H1 (cell line): ENCODE data around the gene POU2F1. TPM values are rescaled to one million over a fixed set of nuclear protein-coding genes. Genes with fewer than 3 reads are reported as not detected.

Experiments used
- CHD7 ChIP-seq: fragments of 300-600 bp; sonication (generic); IDR thresholded peaks from 2 replicates; pipeline ENCODE4 v1.7.1; 2012; ENCODE audit warnings: low read length, moderate library complexity, mild to moderate bottlenecking, inconsistent platforms; ENCODE audit not compliant: insufficient replicate concordance
- CTBP2 ChIP-seq: IDR thresholded peaks from 2 replicates; pipeline ENCODE4 v1.7.0; 2011; ENCODE audit warnings: borderline replicate concordance, mild to moderate bottlenecking, moderate library complexity, mixed read lengths, low read length; ENCODE audit not compliant: insufficient read depth, insufficient read length
- polyA plus RNA-seq, 7 experiments: library from polyadenylated mRNA; depleted of rRNA in 3 of 7; stranded (reverse) in 5 of 7; unstranded in 2 of 7; fragments of >200 nt in 5 of 7; fragments of 200-250 nt in 2 of 7; gene quantifications; 1 replicate in 5 of 7; 2 replicates in 1 of 7; 4 replicates in 1 of 7; pipeline versions ENCODE4 v1.2.1 to v1.2.3, GENCODE V29; 2011 to 2013; ENCODE audit warnings: missing spikeins in 2 of 7, mixed read lengths in 2 of 7
- total RNA-seq: library from RNA; stranded (reverse); fragmentation: NEBNext Ultra II Directional; extraction: Animal tissue kit (Norgen Biotek cat#: 25700); gene quantifications from 2 replicates; pipeline ENCODE4 v1.2.1, GENCODE V29; 2021

POU2F1 gene
- total and polyA plus RNA-seq, 2 of the 8 experiments (the other 6 are each of a cell fraction or from before 2014, with no cell fraction given), result 37.0 to 57.2 TPM

GRCh38 chr1:167362638-167363037 is 142.0 kb downstream of the POU2F1 start (continued):
- TF ChIP-seq CHD7, result no peak
- no peak for TF ChIP-seq CTBP2
